Measurements from ENCODE around the gene KCND3.

Gene KCND3

GRCh38 chr1:111737216-111738132 lies 252.0 kb downstream of the KCND3 start:
- no peak for DNase-seq

- no peak for DNase-seq
These were observed 252.8 kb downstream of the KCND3 start for GRCh38 chr1:111736548-111737215.

GRCh38 chr1:111735858-111736544 lies 253.5 kb downstream of the KCND3 start:
- peak; percentile 4 for DNase-seq

- no peak for DNase-seq
These were observed 254.1 kb downstream of the KCND3 start for GRCh38 chr1:111735321-111735720.

- no peak for DNase-seq
These were observed 254.6 kb downstream of the KCND3 start for GRCh38 chr1:111734856-111735255.

- no peak for DNase-seq
These were observed 255.0 kb downstream of the KCND3 start for GRCh38 chr1:111734426-111734825.

GRCh38 chr1:111733992-111734341 lies 255.5 kb downstream of the KCND3 start:
- DNase-seq: no peak

GRCh38 chr1:111733183-111733991 lies 256.1 kb downstream of the KCND3 start:
- DNase-seq: no peak

GRCh38 chr1:111732718-111733117 lies 256.8 kb downstream of the KCND3 start:
- no peak for DNase-seq

- DNase-seq: no peak
These were observed 257.5 kb downstream of the KCND3 start for GRCh38 chr1:111731956-111732355.

GRCh38 chr1:111730706-111731105 lies 258.8 kb downstream of the KCND3 start:
- no peak for DNase-seq

- DNase-seq: no peak
These were observed 259.4 kb downstream of the KCND3 start for GRCh38 chr1:111729946-111730681.

- no peak for DNase-seq
These were observed 260.1 kb downstream of the KCND3 start for GRCh38 chr1:111729271-111729921.

GRCh38 chr1:111727056-111727455 lies 262.4 kb downstream of the KCND3 start:
- no peak for DNase-seq

- no peak for DNase-seq
These were observed 264.3 kb downstream of the KCND3 start for GRCh38 chr1:111725192-111725591.

- no peak for DNase-seq
These were observed 265.6 kb downstream of the KCND3 start for GRCh38 chr1:111723871-111724270.

- DNase-seq: no peak
These were observed 266.2 kb downstream of the KCND3 start for GRCh38 chr1:111723091-111723806.

- DNase-seq: no peak
These were observed 268.3 kb downstream of the KCND3 start for GRCh38 chr1:111720977-111721786.

Measured in DMS153 (cell line).